Motor neuron (in vitro differentiated cells): ENCODE measurements around the gene SPTLC3. TPM values are rescaled to one million over a fixed set of nuclear protein-coding genes. Genes with fewer than 3 reads are reported as not detected.
A peak's percentile ranks its signal among the peaks of the same experiment; 100 is the strongest.

Experiments
- ATAC-seq, 8 experiments: fragments of 200-7000 bp; cut with Tn5 transposase; replicated peaks in 6 of 8; 2 replicates each; pipeline ENCODE4 v1.8.0; 2021; ENCODE audit warnings: mild to moderate bottlenecking in 8 of 8, moderate library complexity in 8 of 8
- H3K27ac ChIP-seq, 2 donors: fragments of 250-450 bp; sonication (Bioruptor Pico); 2 replicates each; pipeline ENCODE4 v1.9.0; 2021; ENCODE audit warnings: antibody characterized with exemption in 2 of 2, mild to moderate bottlenecking in 2 of 2, moderate library complexity in 1 of 2
- H3K4me1 ChIP-seq, 2 donors: fragments of 250-450 bp; sonication (Bioruptor Pico); replicated peaks in 1 of 2; 2 replicates each; pipeline ENCODE4 v1.6.1; 2021; ENCODE audit warnings: antibody characterized with exemption in 2 of 2, mild to moderate bottlenecking in 2 of 2, moderate library complexity in 1 of 2
- H3K4me3 ChIP-seq, 5 donors: fragments of 250-450 bp; sonication (Bioruptor Pico); 2 replicates each; pipeline ENCODE4 v1.9.0; 2021; ENCODE audit warnings: antibody characterized with exemption in 5 of 5, mild to moderate bottlenecking in 5 of 5, moderate library complexity in 4 of 5
- WGBS, 10 experiments: fragments of 450-650 bp; shearing (Covaris generic); methylation state at CpG; one replicate each; pipeline ENCODE4 v1.0.0; 2022; 5-methylcytosine and 5-hydroxymethylcytosine counted together
- in situ Hi-C, 9 experiments: fragments of 400-800 bp; cut with MboI; loops; one replicate each; pipeline ENCODE4 v1.15.0; 2021; ENCODE audit warnings: low sequenced_read_pairs in 9 of 9, low pct_unique_long_range_greater_than_20kb in 2 of 9; ENCODE audit not compliant: unreplicated experiment in 9 of 9
- total RNA-seq, 8 experiments: library from RNA; unstranded; fragments of 300-600 nt; gene quantifications; 2 replicates each; pipeline versions ENCODE4 v1.2.3 to v1.2.4, GENCODE V29; 2022

Gene SPTLC3
- total RNA-seq, 8 experiments from 2014 or later, result 0.04 to 4.8 (median 0.78) TPM

DNA sequence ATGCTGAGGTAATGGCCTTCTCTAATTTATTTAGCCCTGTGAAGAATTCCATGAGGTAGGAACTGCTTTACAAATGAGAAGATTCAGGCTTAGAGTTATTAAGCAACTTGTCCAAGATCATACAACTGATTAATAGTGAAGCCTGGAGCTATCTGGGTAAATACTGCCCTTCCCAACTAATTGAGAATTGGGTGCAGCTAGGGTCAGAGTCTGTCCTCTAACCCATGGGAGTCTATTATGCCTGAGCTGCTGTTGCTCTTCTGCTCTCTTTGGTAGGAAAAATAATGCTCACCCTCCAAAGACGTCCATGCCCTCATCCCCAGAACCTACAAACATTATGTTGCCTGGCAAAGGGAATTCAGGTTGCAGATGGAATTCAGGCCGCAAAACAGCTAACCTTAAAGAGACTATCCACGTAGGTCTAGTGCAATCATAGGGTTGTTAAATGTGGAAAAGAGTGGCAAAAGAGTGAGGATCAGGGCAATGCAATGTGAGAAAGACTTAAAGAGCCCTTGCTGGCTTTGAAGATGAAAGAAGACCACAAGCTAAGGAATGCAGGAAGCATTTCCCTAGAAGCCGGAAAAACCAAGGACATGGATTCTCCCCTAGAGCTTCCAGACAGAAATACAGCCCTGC, 90.1 kb downstream of the SPTLC3 start:
- ATAC-seq, result no peak
- in situ Hi-C loops, result loop anchor here in 1 of 9 experiments (25.0 kb wide), 1 partner anchor 162 kb away; no protein-coding TSS in a partner anchor
- WGBS, 10 experiments, result 0 to 100% (median 82%) methylated on average over 1 to 4 of the region's 4 CpGs; no CpG with 5 or more reads in 1 of the 10 experiments
- H3K27ac ChIP-seq, result no peak overlapping the region
- no peaks in the 10 kb centered on the region for H3K4me1 ChIP-seq
- no peak overlapping the region for H3K4me3 ChIP-seq

GRCh38 chr20:13099676-13100075, 90.9 kb downstream of the SPTLC3 start:
- Histone ChIP-seq H3K4me3 (no peak overlapping the region), H3K27ac (no peak overlapping the region), H3K4me1 (peaks cover 0 to under 1% of the 10 kb centered on the region in 2 donors)
- in situ Hi-C loops, result loop anchor here in 4 of 9 experiments (5.0 to 25.0 kb wide), 5 partner anchors 132 to 688 kb away; partner anchors contain the start of genes ESF1 (in 1 of the 4) and NDUFAF5 (in 1 of the 4)
- peak in 2 of 8 experiments; percentile 35 to 42 for ATAC-seq

DNA sequence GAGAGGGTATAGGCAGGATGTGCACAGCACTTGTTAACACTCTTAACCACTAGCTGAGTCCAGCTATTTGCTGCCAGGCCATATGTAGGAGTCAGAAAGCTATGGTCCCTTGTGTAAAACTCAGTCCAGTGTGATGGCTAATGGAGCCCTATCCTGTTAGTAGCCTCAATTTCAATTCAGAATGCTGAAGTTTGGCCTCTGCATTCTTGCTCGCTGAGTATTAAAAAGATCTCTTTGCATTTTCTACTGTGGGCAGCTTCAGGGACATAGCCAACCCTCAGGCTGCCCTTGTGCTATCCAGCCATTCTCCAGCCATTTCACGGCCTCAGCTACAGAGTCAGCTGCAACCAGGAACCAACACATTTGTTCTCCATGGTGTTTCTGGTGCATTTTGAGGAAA, 92.5 kb downstream of the SPTLC3 start:
- in situ Hi-C loops, result loop anchor here in 4 of 9 experiments (5.0 to 25.0 kb wide), 5 partner anchors 134 to 686 kb away; partner anchors contain the start of genes ESF1 (in 1 of the 4) and NDUFAF5 (in 1 of the 4)
- WGBS, 10 experiments, result 46 to 100% (median 72%) methylated on average over 1 to 2 of the region's 2 CpGs; no CpG with 5 or more reads in 7 of the 10 experiments
- Histone ChIP-seq H3K4me1 (peaks cover 6 to 9% of the 10 kb centered on the region in 2 donors), H3K27ac (no peak overlapping the region), H3K4me3 (no peak overlapping the region)
- peak in 1 of 8 experiments; percentile 54 for ATAC-seq

DNA sequence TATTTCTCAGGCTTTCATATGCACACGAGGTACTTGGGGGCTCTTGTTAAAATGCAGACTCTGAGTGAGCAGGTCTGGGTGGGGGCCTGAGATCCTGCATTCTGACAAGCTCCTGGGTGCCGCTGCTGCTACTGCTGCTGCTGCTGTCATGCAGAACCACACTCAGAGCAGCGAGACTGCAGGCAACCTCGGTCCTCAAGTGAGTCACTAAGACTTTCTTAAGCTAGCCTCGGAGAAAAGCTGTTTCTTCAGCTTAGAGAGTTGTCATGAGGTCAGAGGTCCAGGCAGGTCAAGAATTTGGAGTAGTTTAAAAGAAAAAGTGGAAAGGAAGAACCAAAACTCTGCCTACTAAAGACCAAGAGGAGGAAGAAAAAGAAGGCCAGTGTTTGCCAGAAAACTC, 92.9 kb downstream of the SPTLC3 start:
- WGBS, 10 experiments, result 17 to 93% (median 60%) methylated on average over 1 to 5 of the region's 5 CpGs; no CpG with 5 or more reads in 5 of the 10 experiments
- Histone ChIP-seq H3K27ac (no peak overlapping the region), H3K4me3 (no peak overlapping the region), H3K4me1 (peaks cover 6 to 9% of the 10 kb centered on the region in 2 donors)
- in situ Hi-C loops, result loop anchor here in 4 of 9 experiments (5.0 to 25.0 kb wide), 5 partner anchors 134 to 686 kb away; partner anchors contain the start of genes ESF1 (in 1 of the 4) and NDUFAF5 (in 1 of the 4)
- no peak for ATAC-seq

- ATAC-seq, result no peak
- in situ Hi-C loops, result loop anchor here in 4 of 9 experiments (5.0 to 25.0 kb wide), 5 partner anchors 135 to 685 kb away; partner anchors contain the start of genes ESF1 (in 1 of the 4) and NDUFAF5 (in 1 of the 4)
- Histone ChIP-seq H3K4me1 (peaks cover 6 to 9% of the 10 kb centered on the region in 2 donors), H3K27ac (no peak overlapping the region), H3K4me3 (no peak overlapping the region)
- WGBS, 10 experiments, result 32 to 100% (median 93%) methylated on average over 2 to 3 of the region's 3 CpGs; no CpG with 5 or more reads in 5 of the 10 experiments
These were observed 93.5 kb downstream of the SPTLC3 start for GRCh38 chr20:13102237-13102636.

- H3K4me1 ChIP-seq, result peaks cover 6 to 9% of the 10 kb centered on the region in 2 donors
- no peak for ATAC-seq
- H3K27ac ChIP-seq, result no peak overlapping the region
- no peak overlapping the region for H3K4me3 ChIP-seq
- WGBS, 10 experiments, result 71 to 100% (median 95%) methylated on average over 1 of the region's 1 CpG; no CpG with 5 or more reads in 6 of the 10 experiments
- in situ Hi-C loops, result loop anchor here in 4 of 9 experiments (5.0 to 25.0 kb wide), 5 partner anchors 135 to 685 kb away; partner anchors contain the start of genes ESF1 (in 1 of the 4) and NDUFAF5 (in 1 of the 4)
These were observed 93.9 kb downstream of the SPTLC3 start for GRCh38 chr20:13102694-13103093.

GRCh38 chr20:13105039-13105438, 96.3 kb downstream of the SPTLC3 start:
- WGBS, 10 experiments, result 18 to 67% (median 46%) methylated on average over 2 to 9 of the region's 9 CpGs
- Histone ChIP-seq H3K4me1 (peaks cover 6 to 9% of the 10 kb centered on the region in 2 donors), H3K4me3 (no peak overlapping the region), H3K27ac (no peak overlapping the region)
- ATAC-seq, result peak in 1 of 8 experiments; percentile 14
- in situ Hi-C loops, result loop anchor here in 3 of 9 experiments (25.0 kb wide), 4 partner anchors 157 to 682 kb away; partner anchors contain the start of genes ESF1 (in 1 of the 3) and NDUFAF5 (in 1 of the 3)

DNA sequence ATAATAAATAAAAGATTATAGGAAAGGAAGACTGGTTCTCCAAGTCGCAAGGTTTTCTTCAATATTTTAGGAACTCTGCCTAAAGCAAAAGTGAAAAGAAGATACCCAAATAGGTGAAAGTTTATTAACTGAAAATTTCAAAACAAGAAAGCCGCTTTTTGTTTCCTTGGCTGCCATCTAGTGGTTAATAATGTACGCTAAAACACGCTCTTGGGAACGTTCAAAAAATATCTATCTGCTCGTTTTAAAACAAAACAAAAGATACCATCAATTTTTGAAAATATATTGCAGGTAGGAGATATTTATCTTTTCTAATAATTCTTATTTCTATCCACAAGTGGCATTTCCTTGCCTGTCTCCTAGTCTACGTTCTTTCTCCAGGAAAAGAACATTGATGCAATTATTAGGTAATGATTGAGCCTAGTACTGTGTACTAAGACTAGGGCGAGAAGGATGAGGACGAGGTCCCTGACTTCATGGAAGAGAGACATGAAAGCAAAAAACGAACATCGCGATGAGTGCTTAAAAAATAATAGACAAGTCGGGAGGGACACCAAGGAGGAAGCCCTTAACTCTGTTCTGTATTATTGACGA, 97.2 kb downstream of the SPTLC3 start:
- Histone ChIP-seq H3K27ac (no peak overlapping the region), H3K4me3 (no peak overlapping the region), H3K4me1 (peaks cover 6 to 9% of the 10 kb centered on the region in 2 donors)
- 14 to 55% (median 28%) methylated on average over 7 to 14 of the region's 14 CpGs for WGBS, 10 experiments
- ATAC-seq, result peak in 1 of 8 experiments; percentile 34
- in situ Hi-C loops, result loop anchor here in 3 of 9 experiments (25.0 kb wide), 4 partner anchors 156 to 681 kb away; partner anchors contain the start of genes ESF1 (in 1 of the 3) and NDUFAF5 (in 1 of the 3)

GRCh38 chr20:13109658-13110057, 100.9 kb downstream of the SPTLC3 start:
- H3K4me3 ChIP-seq, result no peak overlapping the region
- no peak overlapping the region for H3K27ac ChIP-seq
- H3K4me1 ChIP-seq, result peaks cover 6 to 8% of the 10 kb centered on the region in 2 donors
- WGBS, 10 experiments, result 30 to 94% (median 80%) methylated on average over 1 to 4 of the region's 4 CpGs; no CpG with 5 or more reads in 1 of the 10 experiments
- ATAC-seq, result peak in 1 of 8 experiments; percentile 63
- in situ Hi-C loops, result loop anchor here in 3 of 9 experiments (25.0 kb wide), 4 partner anchors 153 to 678 kb away; partner anchors contain the start of genes ESF1 (in 1 of the 3) and NDUFAF5 (in 1 of the 3)

DNA sequence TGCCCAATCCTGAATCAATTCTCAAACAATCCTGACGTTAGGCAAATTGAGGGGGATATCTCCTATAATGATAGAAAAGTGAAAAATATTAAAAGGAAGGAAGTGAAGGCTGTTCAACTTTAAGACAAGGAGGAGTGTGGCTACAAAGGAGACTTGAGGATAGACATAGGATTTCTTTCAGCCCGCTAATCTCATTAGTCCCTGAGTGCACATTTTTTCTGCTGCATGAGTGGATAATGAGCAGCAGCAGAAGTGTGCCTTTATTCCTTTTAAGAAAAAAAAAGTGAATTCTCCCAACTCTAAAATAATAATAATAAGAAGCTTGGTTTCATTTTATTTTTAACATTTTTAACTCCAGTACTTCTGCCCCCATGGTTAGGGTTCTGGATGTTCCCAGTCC, 102.0 kb downstream of the SPTLC3 start:
- 0 to 100% (median 100%) methylated on average over 1 to 2 of the region's 2 CpGs; no CpG with 5 or more reads in 2 of the 10 experiments for WGBS, 10 experiments
- in situ Hi-C loops, result loop anchor here in 3 of 9 experiments (25.0 kb wide), 4 partner anchors 152 to 677 kb away; partner anchors contain the start of genes ESF1 (in 1 of the 3) and NDUFAF5 (in 1 of the 3)
- no peak overlapping the region for H3K4me3 ChIP-seq
- no peak overlapping the region for H3K27ac ChIP-seq
- H3K4me1 ChIP-seq, result no peaks in the 10 kb centered on the region
- ATAC-seq, result no peak

- Histone ChIP-seq H3K27ac (no peak overlapping the region), H3K4me3 (no peak overlapping the region), H3K4me1 (no peaks in the 10 kb centered on the region)
- 32 to 100% (median 80%) methylated on average over 1 to 4 of the region's 5 CpGs; no CpG with 5 or more reads in 1 of the 10 experiments for WGBS, 10 experiments
- ATAC-seq, result no peak
- in situ Hi-C loops, result loop anchor here in 3 of 9 experiments (25.0 kb wide), 4 partner anchors 151 to 676 kb away; partner anchors contain the start of genes ESF1 (in 1 of the 3) and NDUFAF5 (in 1 of the 3)
These were observed 102.6 kb downstream of the SPTLC3 start for GRCh38 chr20:13111249-13111911.

GRCh38 chr20:13113731-13114130, 105.0 kb downstream of the SPTLC3 start:
- Histone ChIP-seq H3K4me3 (no peak overlapping the region), H3K4me1 (no peaks in the 10 kb centered on the region), H3K27ac (no peak overlapping the region)
- 52 to 100% (median 93%) methylated on average over 1 to 3 of the region's 3 CpGs; no CpG with 5 or more reads in 5 of the 10 experiments for WGBS, 10 experiments
- in situ Hi-C loops, result loop anchor here in 3 of 9 experiments (25.0 kb wide), 4 partner anchors 149 to 674 kb away; partner anchors contain the start of genes ESF1 (in 1 of the 3) and NDUFAF5 (in 1 of the 3)
- peak in 1 of 8 experiments; percentile 44 for ATAC-seq
